HG03460 (cell line): ENCODE data around the gene RCC2.

Experiments
- ATAC-seq: cut with Tn5 transposase; IDR thresholded peaks from one replicate; pipeline ENCODE4 v1.9.1; 2021; ENCODE audit not compliant: unreplicated experiment

RCC2 gene

DNA sequence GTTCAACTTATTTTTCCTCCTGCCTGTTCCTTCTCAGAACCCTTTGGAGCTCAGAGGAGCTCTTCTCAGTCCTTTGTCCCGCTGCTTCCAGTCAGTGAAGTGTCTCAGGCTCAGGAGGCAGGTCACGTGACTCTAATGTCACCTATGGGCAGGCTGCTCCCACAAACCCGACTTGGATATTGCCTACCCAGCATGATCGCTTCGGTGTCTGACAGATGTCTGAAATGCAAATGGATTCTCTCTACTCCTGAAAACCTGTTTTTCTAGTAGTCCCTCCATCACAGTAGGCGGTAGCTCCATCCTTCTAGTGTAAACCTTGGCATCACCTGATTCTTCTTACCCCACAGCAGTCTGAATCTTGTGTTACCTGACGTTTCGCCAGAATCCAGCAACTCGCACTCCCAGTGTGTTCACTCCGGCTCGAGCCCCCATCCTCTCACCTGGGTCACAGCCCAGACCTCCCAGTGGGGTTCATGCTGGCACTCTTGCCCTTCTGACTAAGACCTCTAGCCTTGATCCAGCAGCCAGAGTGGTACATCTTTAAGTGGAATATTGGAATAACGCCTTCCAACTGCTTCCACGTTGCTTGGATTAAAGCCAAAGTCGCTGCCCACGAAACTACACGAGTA, 62.0 kb downstream of the RCC2 start:
- no peak for ATAC-seq

DNA sequence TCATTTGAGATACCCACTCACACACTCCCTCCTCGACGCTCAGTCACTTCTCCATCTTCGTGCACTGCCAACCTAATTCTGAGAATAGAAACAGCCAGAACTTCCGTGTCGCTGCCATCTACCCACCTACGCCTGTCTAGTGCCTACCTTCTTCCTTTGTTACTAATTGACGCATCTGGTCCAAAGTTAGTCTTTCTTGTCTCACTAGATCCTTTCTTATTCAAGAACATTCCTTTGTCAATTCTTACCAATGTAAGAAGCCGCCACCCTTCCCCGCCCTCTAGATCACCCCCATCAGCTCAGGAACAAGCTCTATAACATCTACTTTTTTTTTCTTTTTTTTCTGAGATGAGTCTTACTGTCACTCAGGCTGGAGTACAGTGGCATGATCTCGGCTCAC, 63.8 kb downstream of the RCC2 start:
- ATAC-seq, result no peak

DNA sequence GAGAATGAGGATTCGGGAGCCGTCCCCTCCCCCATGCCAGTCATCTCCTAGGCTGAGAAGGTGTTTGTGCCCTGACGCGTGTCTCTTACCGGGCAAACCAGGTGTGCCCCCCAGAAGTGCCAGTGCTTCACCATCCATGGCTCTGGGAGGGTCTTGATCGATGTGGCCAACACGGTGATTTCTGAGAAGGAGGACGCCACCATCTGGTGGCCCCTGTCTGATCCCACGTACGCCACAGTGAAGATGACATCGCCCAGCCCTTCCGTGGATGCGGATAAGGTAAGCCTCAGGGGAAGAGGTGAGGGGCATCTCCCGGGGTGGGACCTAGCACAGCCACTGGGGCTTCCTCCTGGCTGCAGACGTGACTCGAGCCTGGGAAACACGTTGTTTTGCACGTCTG, 66.5 kb downstream of the RCC2 start:
- ATAC-seq, result no peak

DNA sequence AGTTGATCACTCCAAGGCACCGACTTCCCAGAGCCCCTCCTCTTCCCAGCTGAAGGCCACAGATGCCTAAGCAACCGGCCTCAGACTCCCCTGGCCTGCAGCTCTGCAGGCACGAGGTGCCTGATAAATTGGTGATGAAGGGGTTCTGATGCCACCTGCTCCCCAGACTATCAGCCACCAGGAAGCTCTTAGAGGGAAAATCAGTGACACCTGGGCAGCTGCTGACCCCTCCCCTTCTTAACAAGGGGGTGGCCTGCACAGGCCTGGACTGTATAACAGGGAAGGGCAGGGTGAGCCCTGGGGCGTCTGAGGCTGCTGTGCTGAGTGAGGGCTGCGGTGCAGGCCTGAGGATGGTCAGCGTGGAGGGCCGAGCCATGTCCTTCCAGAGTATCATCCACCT, 67.6 kb downstream of the RCC2 start, which contains the start of gene PADI6:
TSS of gene PADI6 (plus strand) at position 301 of the 400 bp plus-strand sequence. CDS start at position 351, 50 bp downstream.
- ATAC-seq, result no peak

DNA sequence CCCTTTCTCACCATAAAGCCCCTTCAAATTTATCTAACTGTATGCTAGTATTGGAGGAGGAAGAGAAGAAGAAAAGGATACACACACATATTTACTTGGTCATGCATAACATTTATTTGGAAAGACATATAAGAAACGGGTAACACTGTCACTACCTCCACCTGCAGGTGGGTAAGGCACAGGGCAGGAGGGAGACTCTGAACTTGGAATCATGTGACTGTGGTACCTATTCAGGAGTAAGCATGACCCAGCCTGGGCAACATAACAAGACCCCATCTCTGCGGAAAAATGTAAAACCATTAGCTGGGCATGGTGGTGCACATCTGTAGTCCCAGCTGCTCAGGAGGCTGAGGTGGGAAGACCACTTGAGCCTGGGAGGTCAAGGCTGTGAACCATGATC, 68.9 kb downstream of the RCC2 start:
- no peak for ATAC-seq

DNA sequence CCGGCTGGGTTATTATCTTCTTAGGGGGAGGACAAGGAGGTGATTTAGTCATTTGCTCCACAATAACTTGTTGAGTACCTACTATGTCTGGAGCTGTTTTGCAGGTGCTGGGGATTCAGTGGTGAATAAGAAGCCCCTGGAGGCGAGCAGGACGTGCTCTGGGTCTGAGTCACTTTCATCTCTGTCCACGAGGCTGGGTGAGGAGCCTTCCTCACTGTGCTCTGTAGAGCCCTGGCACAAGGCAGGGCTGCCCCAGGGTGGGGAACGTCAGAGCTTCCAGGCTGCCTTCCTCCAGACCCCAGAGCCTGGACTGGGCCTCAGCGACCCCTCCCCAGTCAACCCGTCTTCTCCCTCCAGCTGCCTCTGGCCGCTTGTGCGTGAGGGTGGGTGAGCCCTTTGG, 70.0 kb downstream of the RCC2 start:
- no peak for ATAC-seq

DNA sequence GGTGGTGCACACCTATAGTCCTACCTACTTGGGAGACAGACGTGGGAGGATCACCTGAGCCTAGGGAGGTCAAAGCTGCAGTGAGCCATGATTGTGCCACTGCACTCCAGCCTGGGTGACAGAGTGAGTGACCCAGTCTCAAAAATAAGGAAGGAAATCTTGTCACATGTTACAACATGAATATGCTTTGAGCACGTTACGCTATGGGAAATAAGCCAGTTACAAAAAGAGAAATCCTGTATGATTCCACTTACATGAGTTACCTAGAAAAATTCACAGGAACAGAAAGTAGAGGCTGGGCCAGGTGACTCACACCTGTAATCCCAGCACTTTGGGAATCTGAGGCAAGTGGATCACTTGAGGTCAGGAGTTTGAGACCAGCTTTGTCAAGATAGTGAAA, 74.2 kb downstream of the RCC2 start:
- no peak for ATAC-seq

DNA sequence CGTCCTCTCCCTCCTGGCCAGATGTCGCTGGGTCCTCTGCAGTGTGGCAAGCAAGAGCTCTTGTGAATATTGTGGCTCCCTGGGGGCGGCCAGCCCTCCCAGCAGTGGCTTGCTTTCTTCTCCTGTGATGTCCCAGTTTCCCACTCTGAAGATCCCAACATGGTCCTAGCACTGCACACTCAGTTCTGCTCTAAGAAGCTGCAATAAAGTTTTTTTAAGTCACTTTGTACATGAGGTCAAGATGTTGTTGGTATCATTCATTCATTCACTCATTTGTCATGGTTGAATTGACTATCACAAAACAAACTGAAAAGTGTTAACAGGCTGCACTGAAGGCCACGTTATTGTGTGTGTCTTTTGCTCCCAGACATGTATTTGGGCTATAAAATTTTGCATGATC, 75.7 kb downstream of the RCC2 start:
- ATAC-seq, result no peak

DNA sequence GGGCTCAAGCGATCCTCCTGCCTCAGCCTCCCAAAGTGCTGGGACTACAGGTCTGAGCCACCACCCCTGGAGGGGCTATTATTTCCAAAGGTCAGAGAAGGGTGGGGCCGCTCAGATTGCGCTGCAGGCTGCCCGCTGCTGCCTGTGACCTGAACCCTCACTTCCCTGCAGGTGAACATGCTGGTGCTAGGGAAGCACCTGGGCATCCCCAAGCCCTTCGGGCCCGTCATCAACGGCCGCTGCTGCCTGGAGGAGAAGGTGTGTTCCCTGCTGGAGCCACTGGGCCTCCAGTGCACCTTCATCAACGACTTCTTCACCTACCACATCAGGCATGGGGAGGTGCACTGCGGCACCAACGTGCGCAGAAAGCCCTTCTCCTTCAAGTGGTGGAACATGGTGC, 76.1 kb downstream of the RCC2 start:
- no peak for ATAC-seq

DNA sequence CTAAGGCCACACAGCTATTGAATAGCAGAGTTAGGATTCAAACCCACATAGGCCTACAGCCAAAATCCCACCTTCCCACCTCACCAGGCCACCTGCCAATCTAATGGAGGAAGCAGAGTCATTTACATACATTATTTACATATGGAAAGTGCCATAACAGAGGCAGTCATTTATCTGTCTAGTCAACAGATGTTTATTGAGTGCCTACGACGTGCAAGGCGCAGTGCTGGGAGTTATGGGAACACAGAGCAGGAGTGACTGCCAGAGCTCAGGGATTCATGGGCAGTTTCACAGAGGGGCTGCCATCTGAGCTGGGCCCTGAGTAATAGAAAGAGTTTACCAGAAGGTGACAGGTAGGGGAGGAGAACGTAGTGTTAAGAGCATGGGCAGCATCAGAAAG, 77.8 kb downstream of the RCC2 start:
- ATAC-seq, result no peak

DNA sequence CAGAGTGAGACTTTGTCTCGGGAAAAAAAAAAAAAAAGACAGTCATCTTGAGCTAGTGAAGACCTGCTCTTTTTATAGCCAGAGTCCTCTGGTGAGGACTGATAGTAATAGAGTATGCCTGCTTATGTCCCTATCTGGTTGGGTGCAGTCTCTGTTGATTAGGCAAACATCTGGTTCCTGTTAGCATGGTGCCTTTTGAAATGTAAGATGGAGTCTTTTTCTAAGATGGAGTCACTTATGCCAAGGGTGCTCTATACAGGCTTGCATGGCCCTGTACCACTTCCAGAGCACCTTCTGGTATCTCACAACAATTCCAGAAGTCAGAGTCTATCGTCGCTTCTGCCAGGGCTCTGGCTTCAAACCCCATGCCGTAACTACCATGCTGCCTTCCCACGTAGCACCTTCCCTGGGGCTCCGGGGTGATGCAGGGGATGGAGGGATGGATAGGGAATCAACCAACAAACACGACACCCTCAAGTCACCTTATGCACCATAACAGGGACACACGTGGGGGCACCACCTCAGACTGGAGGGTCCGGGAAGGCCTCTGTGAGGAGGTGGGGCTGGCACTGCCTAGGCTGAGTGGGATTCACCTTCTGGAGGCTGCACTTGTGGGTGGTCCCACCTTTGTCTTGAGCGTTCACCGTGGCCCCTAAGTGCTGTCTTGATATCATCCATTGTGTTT, 79.1 kb downstream of the RCC2 start:
- no peak for ATAC-seq

DNA sequence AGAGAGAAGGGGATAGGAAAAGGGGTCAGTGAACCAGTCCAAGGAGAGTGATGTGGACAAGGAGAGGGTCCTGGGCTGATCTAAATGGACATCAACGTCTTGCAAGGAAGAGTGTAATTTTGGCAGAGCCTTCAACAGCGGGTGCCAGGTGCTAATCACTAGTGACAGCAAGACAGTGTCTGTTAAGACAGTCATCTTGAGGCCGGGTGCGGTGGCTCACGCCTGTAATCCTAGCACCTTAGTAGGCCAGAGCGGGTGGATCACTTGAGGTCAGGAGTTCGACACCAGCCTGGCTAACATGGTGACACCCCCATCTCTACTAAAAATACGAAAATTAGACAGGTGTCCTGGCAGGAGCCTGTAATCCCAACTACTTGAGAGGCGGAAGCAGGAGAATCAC, 79.7 kb downstream of the RCC2 start:
- ATAC-seq, result no peak

DNA sequence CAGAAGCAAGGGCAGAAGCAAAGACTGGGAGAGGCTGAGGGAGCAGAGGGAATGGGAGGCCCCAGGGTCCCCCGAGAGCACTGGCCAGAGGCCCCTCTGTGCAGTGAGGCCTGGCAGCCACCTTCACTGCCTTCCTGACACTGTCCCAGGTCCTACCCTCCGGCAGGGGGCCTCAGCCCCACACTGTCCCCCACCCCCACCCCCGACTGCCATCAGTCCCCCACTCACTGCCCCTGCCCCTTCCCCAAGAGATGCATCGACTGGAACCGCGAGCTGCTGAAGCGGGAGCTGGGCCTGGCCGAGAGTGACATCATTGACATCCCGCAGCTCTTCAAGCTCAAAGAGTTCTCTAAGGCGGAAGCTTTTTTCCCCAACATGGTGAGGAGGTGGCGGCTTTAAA, 80.4 kb downstream of the RCC2 start:
- no peak for ATAC-seq

DNA sequence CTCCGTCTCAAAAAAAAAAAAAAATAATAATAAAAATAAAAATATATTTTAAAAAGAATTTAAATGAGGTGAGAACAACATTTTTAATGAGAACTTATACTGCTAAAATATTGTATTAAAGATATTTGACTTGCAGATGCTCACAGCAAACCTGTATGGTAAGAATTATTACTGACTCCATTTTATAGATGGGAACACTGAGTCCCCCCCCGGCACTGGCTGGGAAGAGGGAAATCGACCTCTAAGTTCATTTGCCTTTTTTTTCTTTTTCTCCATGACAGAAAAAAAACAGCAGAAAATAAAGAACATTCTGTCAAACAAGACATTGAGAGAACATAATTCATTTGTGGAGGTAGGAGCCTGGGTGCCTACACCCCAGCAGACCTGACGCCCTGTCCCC, 80.9 kb downstream of the RCC2 start:
- no peak for ATAC-seq
